ENCODE results near the gene RTP1.

The RTP1 gene

GRCh38 chr3:187211532-187212195, 14.4 kb downstream of the RTP1 start:
- no peak overlapping the region for H3K27ac ChIP-seq
- TF ChIP-seq CTCF (conservative IDR thresholded peaks at IDR 0.05), result no peak
- peak; percentile 17; the same call in 1 of the 2 replicates for TF ChIP-seq ZFX (IDR thresholded peaks at IDR 0.05)

GRCh38 chr3:187212196-187212545, 14.9 kb downstream of the RTP1 start:
- TF ChIP-seq CTCF (conservative IDR thresholded peaks at IDR 0.05) (no peak), ZFX (IDR thresholded peaks at IDR 0.05) (no peak)
- H3K27ac ChIP-seq, result no peak overlapping the region

GRCh38 chr3:187212705-187213104, 15.4 kb downstream of the RTP1 start:
- TF ChIP-seq CTCF (conservative IDR thresholded peaks at IDR 0.05), result no peak
- no peak for TF ChIP-seq ZFX (IDR thresholded peaks at IDR 0.05)
- no peak overlapping the region for H3K27ac ChIP-seq

- no peak for TF ChIP-seq CTCF (conservative IDR thresholded peaks at IDR 0.05)
- TF ChIP-seq ZFX (IDR thresholded peaks at IDR 0.05), result no peak
- H3K27ac ChIP-seq, result no peak overlapping the region
Observed at GRCh38 chr3:187213616-187214015, 16.3 kb downstream of the RTP1 start.

- TF ChIP-seq ZFX (IDR thresholded peaks at IDR 0.05) (no peak), CTCF (conservative IDR thresholded peaks at IDR 0.05) (no peak)
- H3K27ac ChIP-seq, result no peak overlapping the region
Observed at GRCh38 chr3:187215460-187215859, 18.2 kb downstream of the RTP1 start.

GRCh38 chr3:187222801-187223200, 25.5 kb downstream of the RTP1 start:
- H3K27ac ChIP-seq, result no peak overlapping the region
- TF ChIP-seq ZFX (IDR thresholded peaks at IDR 0.05), result no peak
- TF ChIP-seq CTCF (conservative IDR thresholded peaks at IDR 0.05), result no peak

GRCh38 chr3:187223799-187224198, 26.5 kb downstream of the RTP1 start:
- TF ChIP-seq CTCF (conservative IDR thresholded peaks at IDR 0.05) (no peak), ZFX (IDR thresholded peaks at IDR 0.05) (no peak)
- no peak overlapping the region for H3K27ac ChIP-seq
